GM23338 (cell line): ENCODE data around the gene AFAP1. TPM values are rescaled to one million over a fixed set of nuclear protein-coding genes. Genes with fewer than 3 reads are reported as not detected.
A peak's percentile ranks its signal among the peaks of the same experiment; 100 is the strongest.

Source experiments
- ATAC-seq: fragments of 200-7000 bp; cut with Tn5 transposase; 3 replicates; pipeline ENCODE4 v1.9.1; 2020
- DNase-seq: peaks from one replicate; pipeline ENCODE4 v3.0.0-alpha.2; 2015; ENCODE audit warnings: low spot score
- H2AFZ ChIP-seq: fragments of 200-600 bp; sonication (generic); 2 replicates; pipeline ENCODE4 v1.8.0; 2016; ENCODE audit warnings: antibody characterized with exemption, mild to moderate bottlenecking, moderate library complexity
- H3F3A ChIP-seq: fragments of 200-600 bp; sonication (generic); replicated peaks from 2 replicates; pipeline ENCODE4 v1.8.0; 2017; ENCODE audit warnings: antibody characterized with exemption, mixed run types, low read depth
- H3K27ac ChIP-seq: fragments of 200-600 bp; sonication (generic); 2 replicates; pipeline ENCODE4 v1.6.1; 2016; ENCODE audit warnings: low read depth
- H3K27me3 ChIP-seq: fragments of 200-600 bp; sonication (generic); 2 replicates; pipeline ENCODE4 v1.8.0; 2016; ENCODE audit warnings: mild to moderate bottlenecking, mixed run types, moderate library complexity; ENCODE audit not compliant: insufficient read depth
- H3K36me3 ChIP-seq: fragments of 200-600 bp; sonication (generic); 2 replicates; pipeline ENCODE4 v1.8.0; 2016; ENCODE audit warnings: mild to moderate bottlenecking; ENCODE audit not compliant: insufficient read depth
- H3K4me1 ChIP-seq: fragments of 200-600 bp; sonication (generic); 2 replicates; pipeline ENCODE4 v1.8.0; 2016; ENCODE audit warnings: mild to moderate bottlenecking, moderate library complexity; ENCODE audit not compliant: insufficient read depth
- H3K4me2 ChIP-seq: fragments of 200-600 bp; sonication (generic); 2 replicates; pipeline ENCODE4 v1.7.1; 2017; ENCODE audit warnings: mixed run types
- H3K4me3 ChIP-seq: fragments of 200-600 bp; sonication (generic); 2 replicates; pipeline ENCODE4 v1.6.1; 2016; ENCODE audit warnings: mixed run types
- H3K79me2 ChIP-seq: fragments of 200-600 bp; sonication (generic); replicated peaks from 2 replicates; pipeline ENCODE4 v1.8.0; 2017; ENCODE audit warnings: mild to moderate bottlenecking; ENCODE audit not compliant: insufficient read depth
- H3K9me2 ChIP-seq: fragments of 200-600 bp; sonication (generic); 2 replicates; pipeline ENCODE4 v1.8.0; 2017; ENCODE audit not compliant: insufficient read depth
- H4K20me1 ChIP-seq: fragments of 200-600 bp; sonication (generic); replicated peaks from 2 replicates; pipeline ENCODE4 v1.8.0; 2017; ENCODE audit warnings: mild to moderate bottlenecking; ENCODE audit not compliant: insufficient read depth
- H3K27ac Mint-ChIP-seq: 2 replicates; pipeline ENCODE4 v1.8.0; 2020; ENCODE audit warnings: inconsistent platforms, mild to moderate bottlenecking, moderate library complexity, mixed read lengths
- H3K27me3 Mint-ChIP-seq: 3 replicates; pipeline ENCODE4 v1.8.0; 2022; ENCODE audit warnings: low read depth, mild to moderate bottlenecking, moderate library complexity, mixed read lengths, inconsistent platforms; ENCODE audit not compliant: insufficient read depth, poor library complexity
- H3K36me3 Mint-ChIP-seq: 3 replicates; pipeline ENCODE4 v1.8.0; 2021; ENCODE audit warnings: low read depth, mild to moderate bottlenecking, inconsistent platforms, moderate library complexity, mixed read lengths
- H3K4me1 Mint-ChIP-seq: 3 replicates; pipeline ENCODE4 v1.8.0; 2020; ENCODE audit warnings: mild to moderate bottlenecking, inconsistent platforms, mixed read lengths
- H3K4me3 Mint-ChIP-seq: 3 replicates; pipeline ENCODE4 v1.8.0; 2021; ENCODE audit warnings: moderate library complexity, mild to moderate bottlenecking, inconsistent platforms, mixed read lengths
- H3K9me3 Mint-ChIP-seq: 3 replicates; pipeline ENCODE4 v1.8.0; 2020; ENCODE audit warnings: moderate library complexity, mild to moderate bottlenecking, inconsistent platforms, mixed read lengths
- CREB1 ChIP-seq: fragments of 250-450 bp; sonication (Bioruptor Pico); IDR thresholded peaks from 2 replicates; pipeline ENCODE4 v1.5.0; 2020; ENCODE audit warnings: low read depth, mild to moderate bottlenecking, moderate library complexity
- EZH2phosphoT487 ChIP-seq: fragments of 200-600 bp; sonication (generic); IDR thresholded peaks from one replicate; pipeline ENCODE4 v1.8.1; 2018; ENCODE audit warnings: antibody characterized with exemption; ENCODE audit not compliant: unreplicated experiment
- JUNB ChIP-seq: IDR thresholded peaks from one replicate; pipeline ENCODE4 v1.6.1; 2016; ENCODE audit warnings: antibody characterized with exemption; ENCODE audit not compliant: unreplicated experiment
- NANOG ChIP-seq: IDR thresholded peaks from 2 replicates; pipeline ENCODE4 v1.6.1; 2016; ENCODE audit warnings: antibody characterized with exemption, borderline replicate concordance
- POLR2AphosphoS5 ChIP-seq: IDR thresholded peaks from 2 replicates; pipeline ENCODE4 v1.6.1; 2016; ENCODE audit warnings: antibody characterized with exemption, low read depth
- STAT1 ChIP-seq: IDR thresholded peaks from one replicate; pipeline ENCODE4 v1.6.1; 2016; ENCODE audit warnings: antibody characterized with exemption; ENCODE audit not compliant: unreplicated experiment
- ZNF114 ChIP-seq: fragments of 250-450 bp; sonication (Bioruptor Pico); IDR thresholded peaks from 2 replicates; pipeline ENCODE4 v1.5.0; 2020; ENCODE audit warnings: mild to moderate bottlenecking, moderate library complexity
- ZNF331 ChIP-seq: fragments of 250-450 bp; sonication (Bioruptor Pico); IDR thresholded peaks from 2 replicates; pipeline ENCODE4 v1.5.0; 2020; ENCODE audit warnings: low read depth, mild to moderate bottlenecking, moderate library complexity
- polyA plus RNA-seq: library from polyadenylated mRNA; unstranded; fragments of >200 nt; fragmentation: Nextera tagmentation; extraction: Ambion mirVana; gene quantifications from 2 replicates; pipeline ENCODE4 v1.2.1, GENCODE V29; 2016
- total RNA-seq: library from RNA; depleted of rRNA; stranded (reverse); fragments of >200 nt; shearing (Covaris generic); gene quantifications from 2 replicates; pipeline ENCODE4 v1.2.3, GENCODE V29; 2014
- TF ChIP-seq, protein P1 (sequence below), 2 experiments: fragments of 200-600 bp in 1 of 2; sonication (generic) in 1 of 2; conservative IDR thresholded peaks; 2 replicates each; pipeline versions ENCODE4 v1.5.1 to v1.6.1; 2016 to 2017; ENCODE audit warnings: antibody characterized with exemption in 2 of 2, low read depth in 2 of 2, mild to moderate bottlenecking in 2 of 2, moderate library complexity in 1 of 2
- TF ChIP-seq, protein P2 (sequence below): fragments of 250-450 bp; sonication (Bioruptor Pico); IDR thresholded peaks from 2 replicates; pipeline ENCODE4 v1.5.0; 2020; ENCODE audit warnings: mild to moderate bottlenecking, moderate library complexity

The AFAP1 gene
- total and polyA plus RNA-seq, 2 experiments from 2014 or later: 6.5 to 21.5 TPM

DNA sequence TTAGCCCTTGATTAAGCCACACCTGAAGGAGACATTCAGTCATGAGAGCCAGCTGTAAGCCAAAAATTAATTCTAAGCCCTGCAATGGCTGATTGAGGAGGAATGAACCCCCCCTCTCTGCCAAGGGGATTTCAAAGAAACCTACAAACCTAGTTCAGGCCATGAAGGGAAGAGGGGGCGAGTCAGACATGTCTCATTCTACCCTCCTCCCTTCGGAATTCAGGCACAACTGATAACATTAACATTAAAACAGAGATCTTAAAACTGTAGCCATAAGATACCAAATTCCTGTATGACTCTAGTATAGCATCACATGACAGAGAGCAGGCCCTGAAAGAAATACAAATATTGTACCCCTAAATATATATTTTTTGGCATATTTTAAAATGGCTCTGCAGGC, 40.4 kb upstream of the AFAP1 start:
- Histone ChIP-seq H3K4me1 (peaks cover 22% of the 10 kb centered on the region), H3K4me3 (no peak overlapping the region), H3K4me2 (peak overlapping the region; percentile 6; the same call in 1 of the 2 replicates), H3K36me3 (no peaks in the 10 kb centered on the region), H2AFZ (0 out of 2 replicates have a peak overlapping the region, but pooled peaks have one; percentile 1), H3K9me2 (no peaks in the 10 kb centered on the region), H3F3A (peaks cover 4% of the 10 kb centered on the region; the same call in 1 of the 2 replicates), H3K27me3 (no peaks in the 10 kb centered on the region), H3K79me2 (no peaks in the 10 kb centered on the region), H4K20me1 (no peaks in the 10 kb centered on the region), H3K27ac (peak overlapping the region; percentile 86)
- H3K36me3 Mint-ChIP-seq: peaks cover 5% of the 10 kb centered on the region
- H3K4me1 Mint-ChIP-seq: peaks cover 27% of the 10 kb centered on the region
- peaks cover 7% of the 10 kb centered on the region; the same call in 2 of the 3 replicates for H3K9me3 Mint-ChIP-seq
- peak overlapping the region; percentile 49; the same call in 1 of the 2 replicates for H3K27ac Mint-ChIP-seq
- H3K27me3 Mint-ChIP-seq: peaks cover 12% of the 10 kb centered on the region
- TF ChIP-seq NANOG: no peak
- no peak for TF ChIP-seq JUNB
- no peak for TF ChIP-seq STAT1
- TF ChIP-seq CREB1 (CRISPR knock-in tag): no peak
- TF ChIP-seq, protein P1, sequence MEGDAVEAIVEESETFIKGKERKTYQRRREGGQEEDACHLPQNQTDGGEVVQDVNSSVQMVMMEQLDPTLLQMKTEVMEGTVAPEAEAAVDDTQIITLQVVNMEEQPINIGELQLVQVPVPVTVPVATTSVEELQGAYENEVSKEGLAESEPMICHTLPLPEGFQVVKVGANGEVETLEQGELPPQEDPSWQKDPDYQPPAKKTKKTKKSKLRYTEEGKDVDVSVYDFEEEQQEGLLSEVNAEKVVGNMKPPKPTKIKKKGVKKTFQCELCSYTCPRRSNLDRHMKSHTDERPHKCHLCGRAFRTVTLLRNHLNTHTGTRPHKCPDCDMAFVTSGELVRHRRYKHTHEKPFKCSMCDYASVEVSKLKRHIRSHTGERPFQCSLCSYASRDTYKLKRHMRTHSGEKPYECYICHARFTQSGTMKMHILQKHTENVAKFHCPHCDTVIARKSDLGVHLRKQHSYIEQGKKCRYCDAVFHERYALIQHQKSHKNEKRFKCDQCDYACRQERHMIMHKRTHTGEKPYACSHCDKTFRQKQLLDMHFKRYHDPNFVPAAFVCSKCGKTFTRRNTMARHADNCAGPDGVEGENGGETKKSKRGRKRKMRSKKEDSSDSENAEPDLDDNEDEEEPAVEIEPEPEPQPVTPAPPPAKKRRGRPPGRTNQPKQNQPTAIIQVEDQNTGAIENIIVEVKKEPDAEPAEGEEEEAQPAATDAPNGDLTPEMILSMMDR (conservative IDR thresholded peaks at IDR 0.05; ENCODE audit: low read depth in 2 of 2): no peak
- TF ChIP-seq EZH2phosphoT487: no peak
- TF ChIP-seq POLR2AphosphoS5: no peak
- no peak for TF ChIP-seq ZNF114 (CRISPR knock-in tag)
- TF ChIP-seq ZNF331: no peak
- TF ChIP-seq, protein P2, sequence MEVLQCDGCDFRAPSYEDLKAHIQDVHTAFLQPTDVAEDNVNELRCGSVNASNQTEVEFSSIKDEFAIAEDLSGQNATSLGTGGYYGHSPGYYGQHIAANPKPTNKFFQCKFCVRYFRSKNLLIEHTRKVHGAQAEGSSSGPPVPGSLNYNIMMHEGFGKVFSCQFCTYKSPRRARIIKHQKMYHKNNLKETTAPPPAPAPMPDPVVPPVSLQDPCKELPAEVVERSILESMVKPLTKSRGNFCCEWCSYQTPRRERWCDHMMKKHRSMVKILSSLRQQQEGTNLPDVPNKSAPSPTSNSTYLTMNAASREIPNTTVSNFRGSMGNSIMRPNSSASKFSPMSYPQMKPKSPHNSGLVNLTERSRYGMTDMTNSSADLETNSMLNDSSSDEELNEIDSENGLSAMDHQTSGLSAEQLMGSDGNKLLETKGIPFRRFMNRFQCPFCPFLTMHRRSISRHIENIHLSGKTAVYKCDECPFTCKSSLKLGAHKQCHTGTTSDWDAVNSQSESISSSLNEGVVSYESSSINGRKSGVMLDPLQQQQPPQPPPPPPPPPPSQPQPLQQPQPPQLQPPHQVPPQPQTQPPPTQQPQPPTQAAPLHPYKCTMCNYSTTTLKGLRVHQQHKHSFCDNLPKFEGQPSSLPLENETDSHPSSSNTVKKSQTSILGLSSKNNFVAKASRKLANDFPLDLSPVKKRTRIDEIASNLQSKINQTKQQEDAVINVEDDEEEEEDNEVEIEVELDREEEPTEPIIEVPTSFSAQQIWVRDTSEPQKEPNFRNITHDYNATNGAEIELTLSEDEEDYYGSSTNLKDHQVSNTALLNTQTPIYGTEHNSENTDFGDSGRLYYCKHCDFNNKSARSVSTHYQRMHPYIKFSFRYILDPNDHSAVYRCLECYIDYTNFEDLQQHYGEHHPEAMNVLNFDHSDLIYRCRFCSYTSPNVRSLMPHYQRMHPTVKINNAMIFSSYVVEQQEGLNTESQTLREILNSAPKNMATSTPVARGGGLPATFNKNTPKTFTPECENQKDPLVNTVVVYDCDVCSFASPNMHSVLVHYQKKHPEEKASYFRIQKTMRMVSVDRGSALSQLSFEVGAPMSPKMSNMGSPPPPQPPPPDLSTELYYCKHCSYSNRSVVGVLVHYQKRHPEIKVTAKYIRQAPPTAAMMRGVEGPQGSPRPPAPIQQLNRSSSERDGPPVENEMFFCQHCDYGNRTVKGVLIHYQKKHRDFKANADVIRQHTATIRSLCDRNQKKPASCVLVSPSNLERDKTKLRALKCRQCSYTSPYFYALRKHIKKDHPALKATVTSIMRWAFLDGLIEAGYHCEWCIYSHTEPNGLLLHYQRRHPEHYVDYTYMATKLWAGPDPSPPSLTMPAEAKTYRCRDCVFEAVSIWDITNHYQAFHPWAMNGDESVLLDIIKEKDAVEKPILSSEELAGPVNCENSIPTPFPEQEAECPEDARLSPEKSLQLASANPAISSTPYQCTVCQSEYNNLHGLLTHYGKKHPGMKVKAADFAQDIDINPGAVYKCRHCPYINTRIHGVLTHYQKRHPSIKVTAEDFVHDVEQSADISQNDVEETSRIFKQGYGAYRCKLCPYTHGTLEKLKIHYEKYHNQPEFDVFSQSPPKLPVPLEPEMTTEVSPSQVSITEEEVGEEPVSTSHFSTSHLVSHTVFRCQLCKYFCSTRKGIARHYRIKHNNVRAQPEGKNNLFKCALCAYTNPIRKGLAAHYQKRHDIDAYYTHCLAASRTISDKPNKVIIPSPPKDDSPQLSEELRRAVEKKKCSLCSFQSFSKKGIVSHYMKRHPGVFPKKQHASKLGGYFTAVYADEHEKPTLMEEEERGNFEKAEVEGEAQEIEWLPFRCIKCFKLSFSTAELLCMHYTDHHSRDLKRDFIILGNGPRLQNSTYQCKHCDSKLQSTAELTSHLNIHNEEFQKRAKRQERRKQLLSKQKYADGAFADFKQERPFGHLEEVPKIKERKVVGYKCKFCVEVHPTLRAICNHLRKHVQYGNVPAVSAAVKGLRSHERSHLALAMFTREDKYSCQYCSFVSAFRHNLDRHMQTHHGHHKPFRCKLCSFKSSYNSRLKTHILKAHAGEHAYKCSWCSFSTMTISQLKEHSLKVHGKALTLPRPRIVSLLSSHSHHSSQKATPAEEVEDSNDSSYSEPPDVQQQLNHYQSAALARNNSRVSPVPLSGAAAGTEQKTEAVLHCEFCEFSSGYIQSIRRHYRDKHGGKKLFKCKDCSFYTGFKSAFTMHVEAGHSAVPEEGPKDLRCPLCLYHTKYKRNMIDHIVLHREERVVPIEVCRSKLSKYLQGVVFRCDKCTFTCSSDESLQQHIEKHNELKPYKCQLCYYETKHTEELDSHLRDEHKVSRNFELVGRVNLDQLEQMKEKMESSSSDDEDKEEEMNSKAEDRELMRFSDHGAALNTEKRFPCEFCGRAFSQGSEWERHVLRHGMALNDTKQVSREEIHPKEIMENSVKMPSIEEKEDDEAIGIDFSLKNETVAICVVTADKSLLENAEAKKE (CRISPR knock-in tag): no peak
- no peak for DNase-seq
- no peak for ATAC-seq
- no peak overlapping the region for H3K4me3 Mint-ChIP-seq
